ENCODE measurements around the gene NTSR1. TPM values are rescaled to one million over a fixed set of nuclear protein-coding genes. Genes with fewer than 3 reads are reported as not detected.

Gene NTSR1
- total and polyA plus RNA-seq, 2 experiments from 2014 or later, result 0.15 to 1.4 TPM

GRCh38 chr20:62665826-62666735, 42.6 kb upstream of the NTSR1 start:
- Histone ChIP-seq H3F3A (replicated peaks; ENCODE audit: low read depth) (no peaks in the 10 kb centered on the region), H3K4me1 (ENCODE audit: insufficient read depth) (no peaks in the 10 kb centered on the region), H3K79me2 (replicated peaks; ENCODE audit: insufficient read depth) (no peaks in the 10 kb centered on the region), H3K9me2 (ENCODE audit: insufficient read depth) (no peaks in the 10 kb centered on the region), H3K36me3 (ENCODE audit: insufficient read depth) (no peaks in the 10 kb centered on the region; the same call in 1 of the 2 replicates), H3K27me3 (ENCODE audit: insufficient read depth) (no peaks in the 10 kb centered on the region), H3K4me2 (no peak overlapping the region), H3K4me3 (no peak overlapping the region), H2AFZ (no peak overlapping the region), H3K27ac (ENCODE audit: low read depth) (no peak overlapping the region), H4K20me1 (replicated peaks; ENCODE audit: insufficient read depth) (no peaks in the 10 kb centered on the region; the same call in 1 of the 2 replicates)
- H3K9me3 Mint-ChIP-seq, result peaks cover 2% of the 10 kb centered on the region; the same call in 1 of the 3 replicates
- peaks cover 10% of the 10 kb centered on the region for H3K4me1 Mint-ChIP-seq
- TF ChIP-seq CTCF (conservative IDR thresholded peaks at IDR 0.05; ENCODE audit: low read depth in 2 of 2) (no peak), REST (IDR thresholded peaks at IDR 0.05; ENCODE audit: unreplicated experiment) (no peak), EZH2phosphoT487 (IDR thresholded peaks at IDR 0.05; ENCODE audit: unreplicated experiment) (no peak), ZNF331 (CRISPR knock-in tag; IDR thresholded peaks at IDR 0.05; ENCODE audit: low read depth) (no peak)
- no peak overlapping the region for H3K27ac Mint-ChIP-seq
- DNase-seq (ENCODE audit: low spot score), result no peak
- H3K36me3 Mint-ChIP-seq (ENCODE audit: low read depth), result peaks cover 7% of the 10 kb centered on the region; the same call in 2 of the 3 replicates
- no peak for ATAC-seq
- peaks cover 5% of the 10 kb centered on the region for H3K27me3 Mint-ChIP-seq (ENCODE audit: insufficient read depth, low read depth, poor library complexity)
- no peak overlapping the region for H3K4me3 Mint-ChIP-seq

DNA sequence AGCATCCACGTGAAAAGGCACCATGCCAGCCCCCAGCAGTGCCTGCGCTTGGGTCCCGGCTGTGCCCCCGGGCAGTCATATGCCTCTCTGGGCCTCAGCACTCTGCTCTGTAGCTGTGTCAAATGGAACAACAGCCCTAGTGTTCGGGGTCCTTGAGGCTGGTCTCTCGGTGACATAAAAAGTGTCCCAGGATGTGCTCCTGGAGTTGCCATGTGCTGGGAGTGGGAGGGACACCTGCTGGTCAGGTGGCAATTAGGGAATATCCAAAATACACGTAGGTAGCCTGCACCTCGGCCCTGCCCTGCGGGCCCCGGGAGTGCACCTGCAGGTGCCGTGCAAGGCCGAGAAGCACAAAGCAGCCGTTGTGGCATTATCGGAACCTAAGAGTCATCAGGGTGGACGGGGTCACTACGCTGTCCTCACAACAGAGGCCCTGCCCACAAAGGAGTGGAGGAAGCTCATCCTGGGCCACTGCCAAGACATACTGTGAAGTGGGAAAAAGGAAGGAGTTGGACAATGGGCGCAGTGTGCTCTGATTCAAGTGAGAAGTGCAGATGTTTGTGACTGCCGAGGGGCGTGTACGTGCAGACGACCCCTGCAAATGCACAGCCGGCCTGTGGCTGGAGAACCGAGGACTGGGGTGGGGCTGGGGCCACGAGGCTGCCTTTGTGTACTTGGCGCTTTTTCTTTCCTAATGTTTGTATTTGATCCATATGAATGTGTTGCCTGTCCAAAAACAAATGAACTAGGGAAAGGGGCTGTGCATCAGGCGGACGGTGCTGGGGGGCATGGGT, 41.7 kb upstream of the NTSR1 start:
- Histone ChIP-seq H3K79me2 (replicated peaks; ENCODE audit: insufficient read depth) (no peaks in the 10 kb centered on the region), H3K4me3 (no peak overlapping the region), H3K9me2 (ENCODE audit: insufficient read depth) (no peaks in the 10 kb centered on the region), H3K36me3 (ENCODE audit: insufficient read depth) (no peaks in the 10 kb centered on the region; the same call in 1 of the 2 replicates), H3K4me1 (ENCODE audit: insufficient read depth) (no peaks in the 10 kb centered on the region), H3K27me3 (ENCODE audit: insufficient read depth) (no peaks in the 10 kb centered on the region), H3K27ac (ENCODE audit: low read depth) (no peak overlapping the region), H3F3A (replicated peaks; ENCODE audit: low read depth) (no peaks in the 10 kb centered on the region), H3K4me2 (no peak overlapping the region), H2AFZ (no peak overlapping the region), H4K20me1 (replicated peaks; ENCODE audit: insufficient read depth) (no peaks in the 10 kb centered on the region; the same call in 1 of the 2 replicates)
- H3K9me3 Mint-ChIP-seq, result peaks cover 2% of the 10 kb centered on the region; the same call in 1 of the 3 replicates
- H3K27me3 Mint-ChIP-seq (ENCODE audit: insufficient read depth, low read depth, poor library complexity), result peaks cover 4% of the 10 kb centered on the region
- DNase-seq (ENCODE audit: low spot score) (no peak), ATAC-seq (no peak)
- peaks cover 12% of the 10 kb centered on the region for H3K4me1 Mint-ChIP-seq
- peaks cover 7% of the 10 kb centered on the region; the same call in 2 of the 3 replicates for H3K36me3 Mint-ChIP-seq (ENCODE audit: low read depth)
- H3K27ac Mint-ChIP-seq, result no peak overlapping the region
- no peak overlapping the region for H3K4me3 Mint-ChIP-seq
- no peak for TF ChIP-seq ZNF114 (CRISPR knock-in tag; IDR thresholded peaks at IDR 0.05)
- TF ChIP-seq ZNF462 (CRISPR knock-in tag; IDR thresholded peaks at IDR 0.05), result no peak

Measured in GM23338 (cell line).